GM19467 (cell line): ENCODE results near the gene MAGEC3.
"Not testable (repeated sequence)": the region's sequence is repeated elsewhere in the genome, so short reads cannot be mapped to it uniquely, and the experiment has no call there.

Experiments
- ATAC-seq: cut with Tn5 transposase; IDR thresholded peaks from one replicate; pipeline ENCODE4 v1.9.1; 2021; ENCODE audit warnings: mild to moderate bottlenecking, moderate library complexity; ENCODE audit not compliant: unreplicated experiment

The MAGEC3 gene, protein sequence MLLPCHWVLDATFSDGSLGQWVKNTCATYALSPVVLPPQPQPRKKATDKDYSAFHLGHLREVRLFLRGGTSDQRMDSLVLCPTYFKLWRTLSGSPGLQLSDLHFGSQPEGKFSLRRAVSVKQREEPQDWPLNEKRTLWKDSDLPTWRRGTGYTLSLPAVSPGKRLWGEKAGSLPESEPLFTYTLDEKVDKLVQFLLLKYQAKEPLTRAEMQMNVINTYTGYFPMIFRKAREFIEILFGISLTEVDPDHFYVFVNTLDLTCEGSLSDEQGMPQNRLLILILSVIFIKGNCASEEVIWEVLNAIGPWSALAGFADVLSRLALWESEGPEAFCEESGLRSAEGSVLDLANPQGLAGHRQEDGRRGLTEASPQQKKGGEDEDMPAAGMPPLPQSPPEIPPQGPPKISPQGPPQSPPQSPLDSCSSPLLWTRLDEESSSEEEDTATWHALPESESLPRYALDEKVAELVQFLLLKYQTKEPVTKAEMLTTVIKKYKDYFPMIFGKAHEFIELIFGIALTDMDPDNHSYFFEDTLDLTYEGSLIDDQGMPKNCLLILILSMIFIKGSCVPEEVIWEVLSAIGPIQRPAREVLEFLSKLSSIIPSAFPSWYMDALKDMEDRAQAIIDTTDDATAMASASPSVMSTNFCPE

DNA sequence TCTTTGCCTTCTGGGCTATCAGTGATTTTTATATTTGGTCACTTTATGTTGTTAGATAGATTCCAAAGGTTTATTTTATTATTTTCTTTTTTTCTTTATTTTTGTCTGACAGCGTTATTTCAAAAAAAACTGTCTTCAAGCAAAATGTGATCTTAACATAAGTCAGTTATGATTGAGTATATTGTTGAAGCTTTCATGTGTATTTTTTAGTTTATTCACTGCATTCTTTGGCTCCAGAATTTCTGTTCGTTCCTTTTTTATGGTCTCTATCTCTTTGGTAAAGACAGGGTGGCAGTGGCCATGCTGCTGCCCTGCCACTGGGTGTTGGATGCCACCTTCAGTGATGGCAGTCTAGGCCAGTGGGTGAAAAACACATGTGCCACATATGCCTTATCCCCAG is at the start of gene MAGEC3:
MAGEC3 (plus strand) TSS at position 301 of the 400 bp plus-strand sequence; CDS start at position 301, 0 bp downstream.
- no peak for ATAC-seq

DNA sequence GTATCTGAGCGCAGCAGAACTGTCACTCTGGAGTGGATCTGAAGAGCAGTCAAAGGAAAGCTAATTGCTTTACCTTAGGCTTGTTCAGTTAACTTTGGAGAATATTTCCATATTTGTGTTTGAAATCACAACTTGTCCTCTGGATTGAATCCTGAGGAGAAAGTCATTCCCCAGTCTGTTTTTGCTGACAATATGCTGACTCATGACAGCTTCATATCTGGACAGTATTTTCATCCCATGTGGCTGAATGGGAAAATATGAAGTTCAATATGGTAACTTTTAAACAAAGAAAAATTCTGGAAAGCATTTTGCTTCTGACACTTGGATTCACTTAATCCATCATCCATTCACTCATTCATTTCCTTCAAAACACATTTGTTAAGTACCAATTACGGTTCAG is 46.3 kb upstream of the MAGEC3 start:
- ATAC-seq: no peak

DNA sequence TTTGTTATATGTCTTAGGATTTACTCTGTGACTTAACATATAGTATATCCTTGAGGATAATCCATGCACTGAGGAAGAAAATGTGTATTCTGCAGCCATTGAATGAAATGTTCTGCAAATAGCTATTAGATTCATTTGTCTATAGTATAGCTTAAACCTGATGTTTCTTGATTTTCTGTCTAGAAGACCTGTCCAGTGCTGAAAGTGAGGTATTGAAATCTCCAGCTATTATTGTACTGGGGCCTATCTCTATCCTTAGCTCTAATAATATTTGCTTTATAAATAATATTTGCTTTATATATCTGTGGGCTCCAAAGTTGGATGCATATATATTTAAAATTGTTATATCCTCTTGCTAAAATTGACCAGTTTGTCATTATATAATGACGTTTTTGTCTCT is 26.7 kb upstream of the MAGEC3 start:
- ATAC-seq: no peak

DNA sequence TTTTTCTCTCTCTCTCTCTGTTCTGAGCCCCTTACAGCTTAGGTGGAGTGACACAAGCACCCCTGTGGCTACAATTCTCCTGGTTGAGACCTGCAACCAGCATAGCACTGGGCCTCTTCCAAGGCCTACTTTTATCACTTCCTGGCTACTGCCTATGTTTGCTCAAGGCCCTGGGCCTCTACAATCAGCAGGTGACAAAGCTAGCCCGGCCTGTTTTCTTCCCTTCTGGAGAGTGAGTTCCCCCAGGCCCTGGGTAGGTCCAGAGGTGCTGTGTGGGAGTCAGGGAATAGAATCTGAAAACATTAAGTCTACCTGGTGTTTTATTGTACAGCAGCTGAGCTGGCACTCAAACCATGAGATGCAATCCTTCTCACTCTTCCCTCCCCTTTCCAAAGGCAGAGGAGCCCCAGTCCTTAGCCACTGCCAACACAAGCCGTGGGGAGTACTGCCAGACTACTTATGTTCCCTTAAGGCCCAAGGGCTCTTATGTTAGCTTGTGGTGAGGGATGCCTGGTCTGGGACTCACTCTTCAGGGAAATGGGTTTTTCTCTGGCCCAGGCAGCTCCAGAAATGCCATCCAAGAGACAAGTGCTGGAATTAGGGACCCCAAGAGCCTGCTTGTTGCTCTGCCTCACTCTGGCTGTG is 23.8 kb upstream of the MAGEC3 start:
- ATAC-seq: no peak

DNA sequence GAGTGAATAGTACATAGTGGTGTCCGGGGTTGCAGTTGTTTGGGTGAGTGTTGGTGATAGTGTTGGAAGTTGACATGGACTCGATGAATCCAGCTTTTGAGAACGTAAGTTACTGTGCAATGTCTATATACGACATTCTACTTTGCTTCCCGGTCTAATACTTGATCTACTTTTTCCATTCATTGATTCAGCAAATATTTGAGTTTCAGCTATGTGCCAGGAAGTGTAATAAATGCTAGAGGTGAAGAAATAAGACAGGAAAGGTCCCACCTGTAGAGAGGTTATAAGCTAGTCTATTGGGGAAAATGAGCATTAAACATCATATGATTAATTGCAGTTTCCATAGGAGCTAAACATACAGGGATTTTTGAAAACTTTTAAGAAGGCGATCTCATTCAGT is 22.2 kb upstream of the MAGEC3 start:
- ATAC-seq: no peak

DNA sequence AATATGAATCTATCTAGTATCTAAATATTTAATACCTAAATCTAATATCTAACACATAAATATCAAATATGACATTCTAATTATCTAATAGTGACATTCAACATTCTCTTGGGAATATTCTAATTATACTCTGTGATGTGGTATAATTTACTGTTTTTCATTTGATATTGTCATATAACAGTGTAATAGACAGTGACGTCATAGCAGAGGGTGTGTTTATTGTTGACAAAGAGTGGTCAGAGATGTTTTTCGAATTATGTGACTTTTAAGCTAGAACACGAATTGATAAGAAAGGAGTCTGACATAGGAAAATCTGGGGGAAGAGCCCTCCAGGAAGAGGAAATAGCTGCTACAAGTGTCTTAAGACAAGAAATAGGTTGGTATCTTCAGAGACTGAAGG is 5.9 kb upstream of the MAGEC3 start:
- ATAC-seq: no peak

DNA sequence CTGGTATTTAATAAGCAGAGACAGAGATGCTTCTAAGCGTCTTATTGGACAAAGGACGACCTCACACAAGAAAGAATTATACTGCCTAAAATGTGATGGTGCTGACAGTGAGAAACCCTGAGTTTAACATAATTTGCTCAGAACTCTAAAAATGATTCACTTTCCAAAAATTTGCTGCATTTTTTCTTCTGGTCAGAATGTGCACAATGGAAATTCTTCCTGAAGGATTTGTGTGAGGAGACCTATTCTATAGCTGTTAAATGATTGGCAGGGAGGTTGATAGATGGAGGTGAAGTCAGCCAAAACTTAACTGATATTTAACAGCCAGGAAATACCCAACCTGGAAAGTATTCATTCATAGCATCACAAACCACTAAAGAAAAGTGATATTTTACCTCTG is 1.7 kb downstream of the MAGEC3 start:
- ATAC-seq: no peak

DNA sequence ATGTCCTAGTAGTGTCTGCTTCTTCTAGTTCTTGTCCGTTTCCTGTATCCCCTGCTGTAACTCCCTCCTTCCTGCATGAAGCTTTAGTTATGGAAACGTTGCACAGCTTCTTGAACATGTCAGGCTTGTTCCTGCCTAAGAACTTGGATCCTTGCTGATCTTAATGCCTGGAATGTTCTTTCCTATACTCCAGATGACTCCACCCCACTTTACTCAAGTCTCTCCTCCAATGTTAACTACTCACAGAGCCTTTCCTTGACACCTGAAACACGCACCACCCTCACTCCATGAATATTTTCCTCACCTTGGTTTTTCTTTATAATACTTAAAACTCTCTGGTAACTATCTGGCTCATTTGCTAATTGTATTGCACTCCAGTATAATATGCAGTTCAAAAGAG is 19.4 kb downstream of the MAGEC3 start:
- ATAC-seq: no peak

DNA sequence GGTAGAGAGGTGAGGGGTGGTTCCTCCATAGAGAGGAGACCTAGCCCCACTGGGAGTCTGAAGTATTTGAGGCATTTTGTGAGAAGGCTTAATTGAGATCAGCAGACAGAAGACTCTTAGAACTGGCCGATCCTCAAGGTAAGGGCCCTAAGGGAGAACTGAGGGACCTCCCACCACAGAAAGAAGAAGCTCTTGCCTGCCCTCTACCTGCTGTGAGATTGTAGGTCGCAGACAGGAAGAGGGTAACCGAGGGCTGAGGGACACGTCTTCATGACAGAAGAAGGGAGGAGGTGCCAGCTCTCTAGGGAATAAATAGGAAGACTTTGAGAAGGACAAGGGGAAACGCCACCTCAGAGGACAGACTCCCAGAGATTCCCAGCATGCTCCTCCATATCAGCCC is 41.5 kb downstream of the MAGEC3 start:
- ATAC-seq: no peak

DNA sequence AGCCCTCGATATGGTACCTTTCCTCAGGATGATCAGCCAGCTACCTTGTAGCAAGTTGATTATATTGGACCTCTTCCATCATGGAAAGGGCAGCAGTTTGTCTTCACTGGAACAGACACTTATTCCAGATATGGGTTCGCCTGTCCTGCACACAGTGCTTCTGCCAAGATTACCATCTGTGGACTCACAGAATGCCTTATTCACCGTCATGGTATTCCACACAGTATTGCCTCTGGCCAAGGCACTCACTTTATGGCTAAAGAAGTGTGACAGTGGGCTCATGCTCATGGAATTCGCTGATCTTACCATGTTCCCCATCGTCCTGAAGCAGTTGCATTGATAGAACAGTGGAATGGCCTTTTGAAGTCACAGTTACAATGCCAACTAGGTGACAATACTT is 50.7 kb downstream of the MAGEC3 start:
- ATAC-seq: not testable (repeated sequence)

DNA sequence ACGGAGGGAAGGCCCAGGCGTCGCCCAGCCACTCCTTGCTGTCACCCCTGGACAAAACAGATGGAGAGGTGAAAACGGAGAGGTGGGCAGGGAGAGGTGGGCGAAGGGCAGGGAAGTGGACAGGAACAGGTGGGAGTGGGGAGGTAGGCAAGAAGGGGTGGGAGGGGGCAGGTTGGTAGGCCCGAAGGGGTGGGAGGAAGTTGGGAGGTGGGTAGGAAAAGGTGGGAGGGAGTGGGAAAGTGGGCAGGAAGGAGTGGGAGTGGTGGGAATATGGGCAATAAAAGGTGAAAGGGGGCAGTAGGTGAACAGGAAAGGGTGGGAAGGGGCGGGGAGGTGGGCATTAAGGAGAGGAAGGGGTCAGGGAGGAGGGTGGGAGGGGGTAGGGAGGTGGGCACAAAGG is 56.6 kb downstream of the MAGEC3 start:
- ATAC-seq: no peak

DNA sequence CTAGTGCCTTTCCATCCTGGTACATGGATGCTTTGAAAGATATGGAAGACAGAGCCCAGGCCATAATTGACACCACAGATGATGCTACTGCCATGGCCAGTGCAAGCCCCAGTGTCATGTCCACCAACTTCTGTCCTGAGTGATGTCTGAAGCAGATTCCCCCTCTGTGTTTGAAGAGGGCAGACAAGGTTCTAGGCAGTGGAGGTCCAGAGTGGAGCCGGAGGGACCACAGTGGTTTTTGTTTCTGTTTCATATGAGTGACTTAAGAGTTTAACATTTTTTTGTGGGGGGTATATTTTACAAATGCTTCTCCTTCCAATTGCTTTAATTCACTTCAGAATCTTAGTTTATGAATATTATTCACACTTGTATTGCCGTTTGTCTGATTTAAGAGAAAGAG is 59.6 kb downstream of the MAGEC3 start:
- no peak for ATAC-seq

DNA sequence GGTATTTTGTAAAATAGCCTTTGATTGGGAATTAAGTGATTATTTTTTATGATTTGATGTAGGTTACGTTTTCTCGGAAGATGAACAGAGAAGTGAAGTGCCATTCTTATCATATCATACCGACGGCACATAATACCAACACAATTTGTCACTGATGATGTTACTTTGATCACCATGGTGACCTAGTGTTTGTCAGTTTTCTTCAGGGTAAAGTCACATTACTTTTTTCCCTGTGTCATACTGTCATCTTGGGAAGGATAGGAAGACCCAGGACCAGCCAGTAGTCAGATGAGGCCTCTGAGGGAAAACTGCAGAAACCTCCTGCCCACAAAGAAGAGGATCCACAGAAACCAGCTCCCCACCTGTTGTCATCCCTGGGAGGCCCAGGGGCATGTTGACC is 64.2 kb downstream of the MAGEC3 start:
- ATAC-seq: no peak

DNA sequence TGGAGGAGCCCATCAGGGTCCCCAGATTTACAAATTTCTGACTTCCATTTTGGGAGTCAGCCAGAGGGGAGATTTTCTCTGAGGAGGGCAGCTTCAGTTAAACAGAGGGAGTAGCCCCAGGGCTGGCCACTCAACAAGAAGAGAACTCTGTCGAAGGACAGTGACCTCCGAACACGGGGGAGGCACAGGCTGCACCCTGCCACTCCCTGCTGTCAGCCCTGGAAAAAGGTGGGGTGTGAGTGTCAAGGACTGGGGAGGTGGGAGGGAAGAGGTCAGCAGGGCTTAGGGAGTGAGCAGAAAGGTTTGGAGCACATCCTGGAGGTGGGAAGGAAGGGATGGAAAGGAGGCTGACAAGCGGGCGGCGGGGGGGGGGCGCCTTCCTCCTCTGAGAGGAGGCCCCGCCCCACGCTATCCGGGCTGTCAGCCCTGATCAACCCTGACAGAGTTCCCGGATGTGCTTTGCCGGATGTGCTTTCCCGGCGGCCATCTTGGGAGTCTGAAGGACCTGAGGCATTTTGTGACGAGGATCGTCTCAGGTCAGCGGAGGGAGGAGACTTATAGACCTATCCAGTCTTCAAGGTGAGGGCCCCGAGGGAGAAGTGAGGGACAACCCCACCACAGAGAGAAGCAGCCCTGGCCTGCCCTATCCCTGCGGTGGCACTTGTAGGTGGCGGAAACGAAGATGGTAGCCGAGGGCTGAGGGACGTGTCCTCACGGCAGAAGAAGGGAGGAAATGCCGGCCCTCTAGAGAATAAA is 65.5 kb downstream of the MAGEC3 start, which contains the start of gene MAGEC1:
MAGEC1 (plus strand) TSS at position 495 of the 756 bp plus-strand sequence. CDS start 1,179 bp downstream, outside the sequence.
- ATAC-seq: no peak

DNA sequence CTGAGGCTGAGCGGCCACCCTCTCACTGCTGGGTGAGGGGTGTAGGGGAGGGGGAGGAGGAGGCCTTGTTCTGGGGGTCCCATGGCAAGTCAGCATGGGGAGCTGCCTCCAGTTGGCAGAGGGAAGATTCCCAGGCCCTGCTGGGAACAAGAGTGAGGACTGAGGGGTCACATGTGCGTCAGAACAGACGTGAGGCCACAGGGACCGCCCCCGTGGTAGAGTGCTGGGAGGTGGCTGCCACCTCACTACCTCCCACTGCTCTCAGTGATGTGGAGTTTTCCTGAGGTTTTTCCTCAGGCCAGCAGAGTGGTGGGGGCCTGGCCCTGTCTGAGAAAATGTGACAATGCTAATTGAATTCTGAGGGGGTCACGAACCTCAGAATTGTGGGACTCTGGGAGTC is 66.1 kb downstream of the MAGEC3 start:
- ATAC-seq: no peak

DNA sequence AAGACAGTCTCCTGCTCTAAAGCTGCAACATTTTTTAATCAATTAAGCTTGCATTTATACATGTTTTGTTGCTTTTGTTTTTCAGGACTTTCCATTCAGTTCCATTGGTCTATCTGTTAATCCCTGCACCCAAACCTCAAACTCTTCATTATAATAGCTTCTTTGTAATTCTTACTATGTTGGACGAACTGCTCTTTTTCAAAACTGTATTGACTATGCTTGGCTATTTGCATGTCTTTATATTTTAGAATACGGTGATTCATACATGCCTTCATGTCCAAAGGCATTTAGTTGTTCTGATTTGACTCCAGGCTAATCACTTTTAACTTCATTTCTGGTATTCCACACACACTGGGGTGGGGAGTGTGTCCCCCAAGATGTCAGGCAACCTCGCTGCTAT is 79.7 kb downstream of the MAGEC3 start:
- ATAC-seq: no peak

DNA sequence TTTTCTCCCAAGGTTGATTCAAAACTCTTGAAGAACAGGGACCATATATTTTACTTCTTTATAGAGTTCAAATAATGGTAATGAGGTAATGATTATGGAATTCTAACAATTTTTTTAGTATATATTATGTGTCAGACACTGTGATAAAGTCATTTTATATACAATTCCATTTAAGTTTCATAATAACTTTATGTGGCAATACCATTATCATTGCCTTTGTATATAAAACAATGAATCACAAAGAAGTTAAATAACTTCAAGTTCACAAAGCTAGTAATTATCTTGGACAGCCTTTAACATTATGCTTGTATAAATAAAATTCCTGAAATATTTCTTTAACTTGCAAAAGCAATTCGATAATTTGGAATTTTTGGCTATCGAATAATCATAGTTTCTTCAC is 86.2 kb downstream of the MAGEC3 start:
- ATAC-seq: no peak

DNA sequence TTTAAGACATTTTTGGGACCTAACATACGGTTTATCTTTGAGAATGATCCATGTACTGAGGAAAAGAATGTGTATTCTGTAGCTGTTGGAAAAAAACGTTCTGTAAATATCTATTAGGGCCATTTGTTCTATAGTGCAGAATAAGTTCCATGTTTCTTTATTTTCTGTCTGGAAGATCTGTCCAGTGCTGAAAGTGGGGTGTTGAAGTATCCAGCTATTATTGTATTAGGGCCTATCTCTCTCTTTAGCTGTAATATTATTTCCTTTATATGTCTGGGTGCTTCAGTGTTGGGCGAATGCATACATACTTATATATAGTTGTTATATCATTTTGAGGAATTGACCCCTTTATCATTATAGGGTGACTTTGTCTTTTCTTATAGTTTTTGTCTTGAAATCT is 90.3 kb downstream of the MAGEC3 start:
- no peak for ATAC-seq

DNA sequence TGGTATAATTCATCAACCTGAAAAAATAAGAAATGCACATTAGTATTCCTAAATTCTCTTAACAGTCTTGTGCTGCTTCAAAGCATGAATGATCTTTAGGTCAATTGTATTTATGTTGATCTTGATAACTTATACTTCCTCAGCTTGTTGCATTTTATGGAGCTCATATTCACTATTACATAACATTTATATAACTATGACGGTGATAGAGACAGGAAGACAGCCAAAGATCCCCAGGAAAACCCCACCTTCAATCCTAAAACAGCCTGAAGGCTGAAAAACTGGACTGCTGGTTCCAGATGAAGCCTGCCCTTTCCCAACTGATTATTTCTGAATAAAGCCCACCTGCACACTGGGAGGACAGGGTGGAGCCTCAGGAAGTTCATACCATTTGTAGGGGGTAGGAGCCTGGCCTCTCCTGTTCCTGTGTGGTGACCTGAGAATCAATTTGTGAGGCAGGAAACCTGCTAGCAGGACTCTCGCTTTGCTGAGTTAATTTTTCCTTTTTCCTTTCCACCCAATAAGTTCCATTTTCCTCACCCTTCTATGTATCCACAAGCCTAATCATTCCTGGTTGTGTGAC is 96.0 kb downstream of the MAGEC3 start:
- no peak for ATAC-seq

DNA sequence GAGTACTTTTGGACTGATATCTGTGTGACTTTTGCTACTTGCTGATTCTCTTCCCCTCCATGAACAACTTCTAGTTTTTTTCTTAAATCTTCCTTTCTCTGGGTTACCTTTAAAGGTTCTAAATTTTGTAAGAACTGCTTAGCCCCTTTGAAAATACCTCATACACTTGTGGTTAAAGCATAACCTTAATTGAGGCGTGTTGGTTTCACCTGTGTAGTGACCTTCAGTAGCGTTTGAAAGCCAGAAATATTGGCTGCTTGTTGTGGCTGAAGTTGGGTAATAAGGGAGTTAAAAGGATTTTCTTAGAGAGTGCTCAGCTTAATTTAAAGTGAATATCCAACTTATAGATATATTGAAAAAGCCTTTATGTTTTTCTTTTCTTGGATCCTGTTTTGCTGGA is 97.5 kb downstream of the MAGEC3 start:
- ATAC-seq: no peak

DNA sequence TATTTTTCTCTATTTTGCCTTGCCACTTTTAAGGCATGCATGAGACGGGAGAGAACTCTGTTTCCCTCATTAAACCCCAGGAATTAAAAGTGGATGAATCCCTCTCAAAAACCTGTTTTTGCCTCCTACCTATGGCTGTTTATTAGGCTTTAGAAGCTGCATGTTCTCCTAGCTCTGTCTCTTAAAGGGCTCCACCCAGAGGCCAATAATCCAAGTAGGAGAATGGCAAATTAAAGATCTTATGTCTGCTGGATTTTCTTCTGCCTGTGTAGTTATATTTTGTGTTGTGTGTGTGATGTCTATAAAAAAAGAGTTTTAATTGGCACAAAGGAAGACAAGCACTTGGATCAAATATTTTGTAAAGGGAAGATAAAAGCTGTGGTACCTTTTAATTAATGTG is 98.0 kb downstream of the MAGEC3 start:
- no peak for ATAC-seq
